Lung microvascular endothelial cell (primary cell): ENCODE data around the gene LMAN2. TPM values are rescaled to one million over a fixed set of nuclear protein-coding genes. Genes with fewer than 3 reads are reported as not detected.

Experiments
- DNase-seq, 2 donors: peaks; one replicate each; pipeline versions ENCODE4 v3.0.0 to v3.0.0-alpha.2; 2010; ENCODE audit warnings: low read depth in 2 of 2
- total RNA-seq: library from RNA; depleted of rRNA; stranded (reverse); fragments of >200 nt; gene quantifications from 2 replicates; pipeline ENCODE4 v1.2.1, GENCODE V29; 2014

LMAN2 gene
- total RNA-seq: 289 and 376 TPM in 2 replicates

GRCh38 chr5:177351392-177352329 lies at the start of gene LMAN2:
Gene LMAN2, minus strand, starts transcription at chr5:177351668. Its CDS starts 21 bp downstream, at chr5:177351647.
- DNase-seq: peak; percentile 97

- DNase-seq: peak in 1 of 2 donors; percentile 51
Measured at GRCh38 chr5:177399997-177400868, 48.8 kb upstream of the LMAN2 start, which contains the start of gene PFN3. Gene PFN3, minus strand, starts transcription at chr5:177400661. Its CDS starts 85 bp downstream, at chr5:177400576.

- no peak for DNase-seq
Measured at GRCh38 chr5:177397875-177398390, 46.5 kb upstream of the LMAN2 start.

- no peak for DNase-seq
Measured at GRCh38 chr5:177396807-177397206, 45.3 kb upstream of the LMAN2 start.

GRCh38 chr5:177396078-177396477 lies 44.6 kb upstream of the LMAN2 start:
- DNase-seq: no peak

GRCh38 chr5:177393990-177394389 lies 42.5 kb upstream of the LMAN2 start:
- no peak for DNase-seq

GRCh38 chr5:177393206-177393765 lies 41.8 kb upstream of the LMAN2 start:
- DNase-seq: no peak

- no peak for DNase-seq
Measured at GRCh38 chr5:177392765-177393164, 41.3 kb upstream of the LMAN2 start.

GRCh38 chr5:177390363-177391300 lies 39.2 kb upstream of the LMAN2 start:
- DNase-seq: peak; percentile 85 to 86

GRCh38 chr5:177389241-177390169 lies 38.0 kb upstream of the LMAN2 start:
- DNase-seq: peak in 1 of 2 donors; percentile 82

GRCh38 chr5:177388521-177389052 lies 37.1 kb upstream of the LMAN2 start:
- DNase-seq: no peak

GRCh38 chr5:177387405-177387804 lies 35.9 kb upstream of the LMAN2 start:
- DNase-seq: no peak

GRCh38 chr5:177386542-177386941 lies 35.1 kb upstream of the LMAN2 start:
- DNase-seq: no peak

GRCh38 chr5:177385720-177386119 lies 34.3 kb upstream of the LMAN2 start:
- DNase-seq: no peak

GRCh38 chr5:177384134-177384533 lies 32.7 kb upstream of the LMAN2 start, which contains the start of gene SLC34A1:
Gene SLC34A1, plus strand, starts transcription at chr5:177384434. Its CDS starts 1,308 bp downstream, at chr5:177385742.
- DNase-seq: no peak

- DNase-seq: no peak
Measured at GRCh38 chr5:177383181-177383580, 31.7 kb upstream of the LMAN2 start.

- peak; percentile 40 to 49 for DNase-seq
Measured at GRCh38 chr5:177382423-177383029, 31.1 kb upstream of the LMAN2 start.

GRCh38 chr5:177380805-177381126 lies 29.3 kb upstream of the LMAN2 start:
- no peak for DNase-seq
